ENCODE data around the gene AGAP5.

AGAP5 gene

DNA sequence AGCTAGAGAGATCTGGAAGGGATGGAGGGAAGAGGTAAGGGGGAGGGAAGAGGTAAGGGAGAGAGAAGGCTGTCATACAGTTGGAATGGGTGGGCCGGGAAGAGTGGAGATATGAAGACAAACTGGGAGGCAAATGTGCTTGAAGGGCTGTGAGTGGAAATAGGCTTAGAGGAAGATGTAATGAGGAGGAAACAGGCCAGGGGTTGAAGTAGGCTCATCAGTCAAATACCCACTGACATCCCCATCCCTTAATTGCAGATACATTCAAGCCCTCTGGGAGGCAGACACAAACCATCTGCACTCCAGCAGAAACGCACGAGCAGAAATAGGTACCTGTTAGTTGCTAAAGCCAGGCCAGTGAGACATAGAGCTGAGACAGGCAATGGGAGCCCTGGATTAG is 44.2 kb downstream of the AGAP5 start:
- no peak for DNase-seq (ENCODE audit: low spot score)

- no peak for DNase-seq (ENCODE audit: low spot score)
These were observed 44.7 kb downstream of the AGAP5 start for GRCh38 chr10:73653195-73653594.

GRCh38 chr10:73650537-73651331 is 47.2 kb downstream of the AGAP5 start:
- no peak for DNase-seq (ENCODE audit: low spot score)

DNA sequence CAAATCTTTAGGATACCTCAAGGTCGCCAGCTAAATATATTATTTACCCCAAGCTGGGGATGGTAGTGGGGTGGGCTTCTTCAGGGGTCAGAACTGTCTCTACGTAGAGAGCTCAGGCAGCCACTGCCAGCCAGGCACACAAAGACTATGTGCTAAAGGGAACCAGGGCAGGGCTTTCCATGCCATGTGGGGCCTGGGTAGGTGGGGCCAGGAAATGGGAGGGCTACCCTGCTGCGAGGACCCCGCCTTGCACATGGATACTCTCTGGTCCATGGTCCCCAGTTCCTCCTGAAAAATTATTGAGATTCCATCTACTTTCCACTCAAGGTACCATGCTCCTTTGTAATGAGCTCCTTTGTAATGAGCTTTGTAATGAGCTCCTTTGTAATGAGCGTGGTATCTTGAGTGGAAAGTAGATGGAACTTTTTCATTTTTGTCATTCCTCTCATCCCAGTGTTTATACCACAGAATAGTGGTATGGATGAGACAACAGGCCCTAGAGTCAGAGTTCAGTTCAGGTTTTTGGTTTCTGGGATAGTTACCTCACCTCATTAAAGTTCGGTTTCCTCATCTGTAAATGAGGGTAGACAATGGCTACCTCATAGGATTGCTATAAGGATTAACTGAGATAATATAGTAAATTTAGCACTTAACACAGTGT is 47.9 kb downstream of the AGAP5 start:
- DNase-seq (ENCODE audit: low spot score), result no peak

DNA sequence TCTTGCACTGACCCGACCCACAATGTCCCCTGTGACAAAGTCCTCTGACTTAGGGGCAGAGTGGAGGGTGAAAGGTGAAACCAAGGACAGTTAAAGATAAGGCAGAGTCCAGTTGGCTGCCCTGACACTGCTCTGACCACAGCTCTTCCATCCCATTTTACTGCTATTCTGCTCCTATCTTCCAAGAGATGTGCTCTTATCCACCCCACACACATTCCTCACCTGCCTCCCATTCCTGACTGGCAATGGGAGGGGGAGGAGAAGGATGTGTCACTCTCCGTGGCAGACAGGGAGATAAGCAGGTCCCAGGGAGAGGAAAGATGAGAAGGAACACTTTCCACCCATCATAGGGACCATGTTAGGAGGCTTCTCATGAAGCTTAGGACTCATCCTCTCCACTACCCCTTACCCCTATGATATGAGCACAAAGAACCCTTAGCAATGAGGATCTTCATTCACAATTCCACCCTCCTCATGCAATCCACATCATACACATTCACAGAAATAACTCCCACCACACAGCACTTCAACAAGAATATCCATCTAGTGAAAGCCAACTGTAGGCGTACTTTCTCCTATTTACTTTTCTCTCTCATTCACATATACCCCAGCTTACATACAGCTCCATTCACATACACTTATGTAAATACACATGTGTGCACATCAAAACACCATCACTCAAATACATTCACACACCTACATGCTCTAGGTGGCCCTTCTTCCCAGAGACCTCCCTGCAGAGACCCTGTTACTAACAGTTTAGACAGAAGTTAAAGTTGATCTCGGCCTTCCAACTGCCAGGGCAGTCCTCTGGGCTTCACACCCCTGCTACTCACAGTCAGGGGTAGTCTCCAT is 48.7 kb downstream of the AGAP5 start:
- no peak for DNase-seq (ENCODE audit: low spot score)

DNA sequence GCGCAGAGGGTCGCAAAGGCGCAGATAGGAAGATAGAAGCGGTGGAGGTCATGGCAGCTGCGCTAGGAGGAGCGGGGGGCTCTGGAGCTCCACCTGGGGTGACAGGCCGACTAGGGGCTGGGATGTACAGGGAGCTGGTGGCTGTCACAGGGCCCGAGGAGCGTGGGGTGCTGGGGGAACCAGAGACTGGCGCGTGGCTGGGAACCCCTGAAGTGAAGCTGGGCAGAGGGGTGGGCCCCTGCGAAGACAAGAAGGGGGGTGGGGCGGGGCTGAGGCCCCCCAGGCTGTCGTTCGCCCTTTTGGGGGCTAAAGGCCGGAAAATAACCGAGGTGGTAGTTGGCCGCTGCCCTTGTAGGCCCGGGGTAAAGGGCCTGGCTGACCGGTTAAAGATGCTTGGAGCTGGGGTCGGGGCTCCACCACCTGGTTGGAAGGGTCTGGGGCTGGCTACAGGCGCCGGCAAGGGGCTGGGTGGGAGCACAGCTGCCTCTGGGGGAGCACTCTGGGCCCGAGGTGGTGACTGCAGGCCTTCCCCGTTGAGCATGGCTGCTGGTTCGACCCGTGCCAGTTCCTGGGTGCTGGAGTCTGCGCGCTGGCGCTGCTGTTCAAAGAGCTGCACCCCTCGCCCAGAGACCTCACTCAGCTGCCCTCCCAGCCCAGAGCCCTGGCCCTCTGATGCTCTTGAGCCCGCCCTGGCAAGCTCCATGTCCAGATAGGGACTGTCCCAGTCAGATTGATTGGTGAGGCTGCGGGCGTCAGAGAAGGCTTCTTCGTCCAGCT is 49.8 kb downstream of the AGAP5 start:
- no peak for DNase-seq (ENCODE audit: low spot score)

DNA sequence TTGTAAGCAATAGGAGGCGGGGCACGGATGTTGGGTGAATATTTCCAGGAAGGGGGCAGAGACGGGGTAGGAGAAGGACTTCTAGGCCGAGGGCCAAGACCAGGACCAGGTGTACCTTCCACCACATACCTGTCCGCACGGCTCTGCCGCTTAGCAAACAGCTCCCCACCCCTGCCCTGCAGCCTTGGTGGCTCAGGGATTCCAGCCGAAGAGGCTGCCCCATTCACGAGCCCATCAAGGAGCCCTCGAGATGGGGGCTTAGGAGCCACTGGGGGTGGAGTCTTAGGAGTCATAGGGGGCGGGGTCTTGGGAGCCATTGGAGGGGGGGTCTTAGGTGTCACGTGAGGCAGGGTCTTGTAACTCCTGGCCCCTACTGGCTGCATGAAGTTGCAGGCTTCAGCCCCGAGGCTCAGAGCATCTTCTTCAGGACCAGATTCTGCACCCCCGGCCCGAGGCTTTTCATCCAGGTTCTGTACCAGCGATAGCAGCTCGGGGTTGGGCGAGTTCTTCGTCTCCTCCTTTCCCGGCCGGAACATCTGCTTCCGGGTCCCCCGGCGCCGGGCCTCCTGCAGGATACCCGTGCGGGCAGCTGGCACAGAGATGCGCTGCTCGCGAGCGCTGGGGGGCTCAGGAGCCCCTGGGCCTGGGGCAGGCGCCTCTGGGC is 50.6 kb downstream of the AGAP5 start:
- DNase-seq (ENCODE audit: low spot score), result peak; percentile 58

GRCh38 chr10:73646598-73647041 is 51.3 kb downstream of the AGAP5 start:
- DNase-seq (ENCODE audit: low spot score), result no peak

DNA sequence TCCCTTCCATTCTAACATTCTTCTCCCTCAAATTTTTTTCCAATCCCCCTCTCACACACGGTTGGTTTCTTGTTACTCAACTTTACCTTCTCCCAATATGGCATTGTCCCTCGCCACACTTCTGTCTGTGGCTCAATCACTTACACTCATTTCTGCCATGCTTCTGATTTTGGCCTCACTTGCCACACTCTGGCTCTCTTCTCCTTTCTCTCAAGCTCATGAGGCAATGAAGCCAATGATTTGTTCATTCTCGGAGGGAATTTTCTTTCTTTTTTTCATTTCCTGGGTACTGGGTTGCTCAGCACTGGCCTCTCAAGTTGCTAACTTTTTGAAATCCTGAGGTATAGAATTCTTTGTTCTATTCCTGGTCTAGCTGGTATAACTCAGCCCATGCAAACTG is 52.7 kb downstream of the AGAP5 start:
- DNase-seq (ENCODE audit: low spot score), result no peak

- DNase-seq (ENCODE audit: low spot score), result no peak
These were observed 53.1 kb downstream of the AGAP5 start for GRCh38 chr10:73644767-73645166.

- peak; percentile 75 for DNase-seq (ENCODE audit: low spot score)
These were observed 53.7 kb downstream of the AGAP5 start for GRCh38 chr10:73644015-73644743.

DNA sequence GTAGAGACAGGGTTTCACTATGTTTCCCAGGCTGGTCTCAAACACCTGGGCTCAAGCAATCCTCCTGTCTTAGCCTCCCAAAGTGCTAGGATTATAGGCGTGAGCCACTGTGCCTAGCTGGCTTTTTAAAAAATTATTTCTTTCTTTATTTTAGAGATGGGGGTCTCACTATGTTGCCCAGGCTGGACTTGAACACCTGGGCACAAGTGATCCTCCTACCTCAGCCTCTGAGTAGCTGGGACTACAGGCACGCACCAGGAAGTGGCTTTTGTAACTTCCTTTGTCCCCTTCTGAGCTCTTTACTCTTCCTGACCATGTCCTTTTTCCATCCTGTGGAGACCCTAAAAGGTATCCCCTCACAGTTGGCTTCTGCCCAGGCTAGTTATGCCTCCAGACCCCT is 54.5 kb downstream of the AGAP5 start:
- no peak for DNase-seq (ENCODE audit: low spot score)

GRCh38 chr10:73641328-73642060 is 56.4 kb downstream of the AGAP5 start, which contains the start of gene MYOZ1:
MYOZ1 (minus strand) TSS chr10:73641474; CDS start chr10:73640017, 1,457 bp downstream.
- DNase-seq (ENCODE audit: low spot score), result no peak

DNA sequence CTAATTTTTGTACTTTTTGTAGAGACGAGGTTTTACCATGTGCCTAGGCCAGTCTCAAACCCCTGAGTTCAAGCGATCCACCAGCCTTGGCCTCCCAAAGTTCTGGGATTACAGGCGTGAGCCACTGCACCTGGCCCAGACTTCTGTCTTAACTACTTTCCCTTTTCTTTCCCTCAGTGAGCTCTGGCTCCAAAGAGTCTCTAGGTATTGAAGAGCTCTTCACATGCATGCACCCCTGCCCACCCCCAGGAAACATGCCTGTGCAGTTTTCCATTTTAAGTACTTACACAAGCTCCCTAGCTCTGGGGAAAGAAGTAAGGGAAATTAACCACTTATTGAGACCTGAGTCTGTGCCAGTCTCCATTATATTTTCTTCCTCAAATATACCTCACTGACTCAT is 58.6 kb downstream of the AGAP5 start:
- no peak for DNase-seq (ENCODE audit: low spot score)

DNA sequence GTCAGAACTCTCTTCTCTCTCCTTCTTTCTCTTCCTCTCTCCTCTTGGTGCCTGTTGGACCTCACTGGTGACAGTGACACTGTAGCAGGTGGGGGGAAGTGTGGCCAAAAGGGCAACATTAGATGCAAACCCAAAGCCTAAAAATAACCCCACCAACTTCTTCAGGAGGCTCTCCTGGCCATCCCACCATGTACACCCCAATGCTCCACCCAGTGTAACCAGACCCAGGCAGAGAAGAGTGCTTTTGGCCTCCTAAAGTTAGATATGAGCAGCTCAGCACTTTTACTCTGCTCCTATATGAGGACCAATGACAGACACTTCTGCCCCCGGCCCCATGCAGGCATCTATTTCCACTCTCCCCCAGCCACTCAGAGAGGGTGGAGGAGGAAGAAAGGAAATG is 62.1 kb downstream of the AGAP5 start:
- DNase-seq (ENCODE audit: low spot score), result no peak

DNA sequence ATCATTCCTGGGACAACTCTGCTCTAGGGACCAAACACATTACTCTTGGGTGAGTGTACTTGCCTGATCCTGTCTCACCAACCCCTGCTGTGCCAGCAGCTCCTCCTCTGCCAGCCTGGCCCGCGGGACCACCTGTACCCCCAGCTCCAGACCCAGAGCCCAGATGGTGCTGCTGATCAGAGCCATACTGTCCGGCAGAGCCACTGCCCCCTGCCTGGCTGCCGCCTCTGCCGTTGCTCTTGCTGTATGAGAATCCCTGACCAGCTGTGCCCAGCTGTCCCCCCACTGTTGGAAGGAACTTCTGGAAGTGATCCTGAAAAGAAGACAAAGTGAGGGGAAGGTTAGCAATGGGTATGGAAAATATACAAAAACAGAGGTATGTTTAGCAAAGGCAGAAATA is 63.5 kb downstream of the AGAP5 start:
- no peak for DNase-seq (ENCODE audit: low spot score)

DNA sequence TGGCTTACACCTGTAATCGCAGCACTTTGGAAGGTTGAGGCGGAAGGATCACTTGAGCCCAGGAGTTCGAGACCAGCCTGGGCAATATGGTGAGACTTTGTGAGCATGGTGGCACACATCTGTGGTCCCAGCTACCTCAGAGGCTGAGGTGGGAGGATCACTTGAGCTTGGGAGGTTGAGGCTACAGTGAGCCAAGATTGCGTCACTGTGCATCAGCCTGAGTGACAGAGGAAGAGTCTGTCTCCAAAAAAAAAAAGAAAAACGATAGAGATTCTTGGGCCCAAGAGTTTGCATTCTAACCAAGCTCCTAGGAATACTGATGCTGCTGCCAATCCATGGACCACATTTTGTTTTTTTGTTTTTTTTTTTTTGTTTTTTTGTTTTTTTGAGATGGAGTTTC is 68.7 kb downstream of the AGAP5 start:
- DNase-seq (ENCODE audit: low spot score), result no peak

- no peak for DNase-seq (ENCODE audit: low spot score)
These were observed 69.5 kb downstream of the AGAP5 start for GRCh38 chr10:73628405-73628804.

- no peak for DNase-seq (ENCODE audit: low spot score)
These were observed 70.6 kb downstream of the AGAP5 start for GRCh38 chr10:73627300-73627699.

Measured in germinal center (tissue), 1 donor.